Large intestine (tissue), 3 donors: ENCODE results near the gene HCN2. TPM values are rescaled to one million over a fixed set of nuclear protein-coding genes. Genes with fewer than 3 reads are reported as not detected.

Source experiments
- DNase-seq, 2 donors: peaks; one replicate each; pipeline versions ENCODE4 v3.0.0 to v3.0.0-alpha.2; 2013
- H3K27ac ChIP-seq: one replicate; pipeline ENCODE4 v1.5.1; 2013; ENCODE audit warnings: low read length
- H3K27me3 ChIP-seq: 2 replicates; pipeline ENCODE4 v1.6.1; 2013; ENCODE audit warnings: low read length; ENCODE audit not compliant: control insufficient read depth, insufficient read depth
- H3K36me3 ChIP-seq: 2 replicates; pipeline ENCODE4 v1.6.1; 2013; ENCODE audit warnings: low read length; ENCODE audit not compliant: control insufficient read depth, insufficient read depth
- H3K4me1 ChIP-seq: one replicate; pipeline ENCODE4 v1.6.1; 2013; ENCODE audit warnings: low read length; ENCODE audit not compliant: control insufficient read depth, insufficient read depth
- H3K4me3 ChIP-seq: one replicate; pipeline ENCODE4 v1.5.1; 2013; ENCODE audit warnings: low read length
- H3K9me3 ChIP-seq: one replicate; pipeline ENCODE4 v1.6.1; 2013; ENCODE audit warnings: mild to moderate bottlenecking, low read depth, low read length, moderate library complexity; ENCODE audit not compliant: control insufficient read depth
- whole genome bisulfite sequencing: methylation state at CpG from one replicate; pipeline ENCODE4 v1.1.5; 2013; ENCODE audit warnings: low lambda C conversion rate; ENCODE audit not compliant: insufficient coverage; 5-methylcytosine and 5-hydroxymethylcytosine counted together
- polyA plus RNA-seq: library from polyadenylated mRNA; unstranded; fragments of 120-200 nt; gene quantifications from one replicate; pipeline ENCODE4 v1.2.1, GENCODE V29; 2013

Gene HCN2
- polyA plus RNA-seq, 1 donor, result 0.76 TPM

DNA sequence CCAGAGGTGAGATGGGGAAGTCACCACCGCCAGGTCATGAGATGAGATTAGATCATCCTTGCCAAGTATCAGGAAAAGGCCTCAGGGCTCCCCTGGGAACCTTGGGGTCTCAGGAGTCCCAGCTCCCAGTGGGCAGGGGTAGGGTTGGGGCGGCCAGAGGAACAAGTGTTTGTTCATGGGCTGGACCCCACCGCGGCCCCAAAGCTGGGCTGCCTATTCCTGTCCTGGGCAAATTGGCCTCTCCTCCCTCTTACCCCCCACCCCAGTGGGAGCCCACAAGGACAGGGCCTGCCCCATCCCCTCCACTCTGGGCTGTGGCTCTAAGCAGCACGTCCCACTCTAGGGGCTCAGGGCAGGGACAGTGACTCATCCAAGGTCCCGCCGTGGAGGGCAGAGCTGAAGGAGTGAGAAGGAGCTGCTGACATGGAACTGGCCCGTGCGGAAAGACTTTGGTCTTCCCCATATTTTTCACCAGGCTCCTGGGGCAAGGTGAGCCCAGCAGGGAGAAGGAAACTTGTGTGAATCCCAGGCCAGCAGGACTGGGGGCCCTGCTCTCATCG is 4.0 kb upstream of the HCN2 start:
- Histone ChIP-seq H3K36me3 (peaks cover 25% of the 10 kb centered on the region), H3K27ac (no peak overlapping the region), H3K4me1 (peaks cover 4% of the 10 kb centered on the region), H3K27me3 (peaks cover 34% of the 10 kb centered on the region), H3K9me3 (peaks cover 6% of the 10 kb centered on the region), H3K4me3 (no peak overlapping the region)
- WGBS, result no CpG with 5 or more reads among the region's 10 CpGs
- DNase-seq, result no peak

DNA sequence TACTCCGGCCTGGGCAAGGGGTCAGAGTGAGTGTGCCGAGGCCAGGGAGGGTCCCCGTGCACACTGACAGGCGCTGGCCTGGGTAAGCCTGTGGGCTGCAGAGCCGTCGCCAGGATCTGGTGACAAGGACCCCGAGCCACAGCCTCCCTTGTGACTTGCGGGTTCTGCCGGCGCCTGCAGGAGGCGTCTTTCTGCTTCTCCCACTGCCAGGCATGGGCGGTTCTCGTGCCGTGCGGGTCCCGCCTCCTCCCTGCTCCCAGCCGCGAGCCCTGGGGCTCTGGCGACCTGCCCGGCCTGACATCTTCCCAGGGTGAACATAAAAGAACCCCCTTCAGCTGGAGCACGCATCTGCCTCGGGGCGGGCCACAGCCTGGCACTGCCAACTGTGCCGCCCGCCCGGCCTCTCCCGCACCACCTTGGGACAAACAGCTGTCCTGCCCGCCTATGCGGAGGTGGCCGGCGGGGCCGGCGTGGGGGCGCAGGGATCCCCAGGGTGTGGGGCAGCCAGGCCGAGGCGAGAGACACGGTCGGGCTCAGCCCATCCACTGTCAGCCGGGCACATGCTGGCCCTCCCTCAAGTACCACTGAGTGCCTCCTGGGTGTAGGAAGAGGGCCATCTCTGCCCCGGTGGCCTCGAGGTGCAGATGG is 1.5 kb upstream of the HCN2 start:
- Histone ChIP-seq H3K9me3 (peaks cover 18% of the 10 kb centered on the region), H3K36me3 (peaks cover 4% of the 10 kb centered on the region), H3K27ac (no peak overlapping the region), H3K4me3 (no peak overlapping the region), H3K27me3 (peaks cover 59% of the 10 kb centered on the region), H3K4me1 (peaks cover 4% of the 10 kb centered on the region)
- peak; percentile 48 to 53 for DNase-seq
- no CpG with 5 or more reads among the region's 41 CpGs for WGBS

DNA sequence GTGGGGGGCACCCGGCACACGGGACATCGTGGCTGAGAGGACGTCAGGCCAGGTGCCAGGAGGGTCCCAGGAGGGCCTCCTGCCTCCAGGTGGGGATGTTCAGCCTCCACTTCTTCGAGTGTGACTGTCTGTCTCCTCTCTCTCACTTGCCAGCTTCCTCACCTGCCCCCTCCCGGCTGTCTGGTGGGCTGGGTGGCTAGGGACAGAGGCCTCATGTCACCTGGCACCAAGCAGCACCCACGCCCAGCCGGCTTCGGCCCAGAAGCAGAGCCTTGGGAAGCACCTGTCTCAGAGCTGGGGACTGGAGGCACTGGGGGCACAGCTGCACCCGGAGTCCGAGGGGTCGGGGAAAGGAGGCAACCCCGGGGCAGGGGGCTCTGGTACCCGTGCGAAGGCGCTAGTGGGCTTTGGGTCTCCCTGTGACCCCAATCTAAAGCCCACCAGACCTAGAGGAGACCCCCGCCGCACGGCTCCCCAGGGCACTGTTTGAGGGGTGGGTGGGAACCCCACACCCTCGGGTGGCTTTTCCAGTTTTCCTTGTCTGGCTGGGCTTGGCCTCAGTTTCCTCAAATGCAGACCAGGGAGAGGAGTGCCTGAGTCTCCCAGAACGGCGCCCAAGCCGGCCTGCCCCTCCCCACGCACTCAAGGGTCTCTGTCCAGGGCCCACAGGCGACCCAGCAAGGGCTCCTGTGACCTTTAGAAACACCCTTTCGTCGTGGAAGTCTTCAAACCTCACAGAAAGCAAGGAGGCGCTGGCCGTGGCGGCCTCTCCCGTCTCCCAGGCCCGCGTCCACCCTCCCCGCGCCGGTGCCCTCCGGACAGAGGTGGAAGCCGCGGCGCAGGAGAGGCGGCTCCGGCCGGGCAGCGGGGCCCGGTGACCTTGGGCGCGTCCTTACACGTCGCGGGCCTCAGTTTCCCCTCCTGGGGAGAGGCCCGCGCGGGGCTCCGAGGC is 664 bp upstream of the HCN2 start:
- WGBS, result no CpG with 5 or more reads among the region's 54 CpGs
- H3K27ac ChIP-seq, result no peak overlapping the region
- DNase-seq, result no peak
- peaks cover 4% of the 10 kb centered on the region for H3K4me1 ChIP-seq
- H3K4me3 ChIP-seq, result no peak overlapping the region
- H3K9me3 ChIP-seq, result peaks cover 18% of the 10 kb centered on the region
- peaks cover 65% of the 10 kb centered on the region for H3K27me3 ChIP-seq
- H3K36me3 ChIP-seq, result no peaks in the 10 kb centered on the region

DNA sequence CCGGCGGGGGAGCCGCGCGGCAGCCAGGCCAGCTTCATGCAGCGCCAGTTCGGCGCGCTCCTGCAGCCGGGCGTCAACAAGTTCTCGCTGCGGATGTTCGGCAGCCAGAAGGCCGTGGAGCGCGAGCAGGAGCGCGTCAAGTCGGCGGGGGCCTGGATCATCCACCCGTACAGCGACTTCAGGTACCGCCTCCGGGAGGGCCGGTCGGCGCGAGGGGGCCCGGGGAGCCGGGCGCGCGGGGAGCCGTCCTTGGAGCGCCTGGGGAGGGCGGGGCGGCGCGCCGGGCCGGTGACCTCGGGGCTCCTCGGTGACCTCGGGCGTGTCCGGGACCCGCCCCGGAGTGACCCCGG is 690 bp downstream of the HCN2 start:
- Histone ChIP-seq H3K36me3 (no peaks in the 10 kb centered on the region), H3K9me3 (peaks cover 16% of the 10 kb centered on the region), H3K27me3 (peaks cover 73% of the 10 kb centered on the region), H3K4me1 (peaks cover 4% of the 10 kb centered on the region), H3K4me3 (no peak overlapping the region), H3K27ac (no peak overlapping the region)
- peak in 1 of 2 donors; percentile 27 for DNase-seq
- WGBS, result no CpG with 5 or more reads among the region's 50 CpGs

DNA sequence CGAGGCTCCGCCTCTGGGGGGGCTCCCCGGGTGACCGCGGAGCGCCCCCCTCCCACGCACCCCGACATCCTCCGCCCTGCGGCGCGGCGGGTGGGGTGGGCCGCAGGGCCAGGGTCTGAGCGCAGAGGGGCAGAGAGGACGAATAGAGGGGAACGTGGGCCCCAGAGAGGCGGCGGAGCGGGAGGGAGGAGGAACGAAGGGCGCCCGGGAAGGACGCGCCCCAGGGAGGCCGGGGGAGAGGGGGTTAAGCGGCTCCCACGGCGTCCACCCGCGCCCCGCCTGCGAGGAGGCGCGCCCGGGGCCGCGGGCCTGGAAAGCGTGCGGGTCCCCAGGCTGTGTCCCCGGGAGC is 1.0 kb downstream of the HCN2 start:
- Histone ChIP-seq H3K4me1 (peaks cover 4% of the 10 kb centered on the region), H3K27me3 (peaks cover 76% of the 10 kb centered on the region), H3K4me3 (no peak overlapping the region), H3K36me3 (no peaks in the 10 kb centered on the region), H3K27ac (no peak overlapping the region), H3K9me3 (peaks cover 16% of the 10 kb centered on the region)
- no peak for DNase-seq
- no CpG with 5 or more reads among the region's 41 CpGs for WGBS

DNA sequence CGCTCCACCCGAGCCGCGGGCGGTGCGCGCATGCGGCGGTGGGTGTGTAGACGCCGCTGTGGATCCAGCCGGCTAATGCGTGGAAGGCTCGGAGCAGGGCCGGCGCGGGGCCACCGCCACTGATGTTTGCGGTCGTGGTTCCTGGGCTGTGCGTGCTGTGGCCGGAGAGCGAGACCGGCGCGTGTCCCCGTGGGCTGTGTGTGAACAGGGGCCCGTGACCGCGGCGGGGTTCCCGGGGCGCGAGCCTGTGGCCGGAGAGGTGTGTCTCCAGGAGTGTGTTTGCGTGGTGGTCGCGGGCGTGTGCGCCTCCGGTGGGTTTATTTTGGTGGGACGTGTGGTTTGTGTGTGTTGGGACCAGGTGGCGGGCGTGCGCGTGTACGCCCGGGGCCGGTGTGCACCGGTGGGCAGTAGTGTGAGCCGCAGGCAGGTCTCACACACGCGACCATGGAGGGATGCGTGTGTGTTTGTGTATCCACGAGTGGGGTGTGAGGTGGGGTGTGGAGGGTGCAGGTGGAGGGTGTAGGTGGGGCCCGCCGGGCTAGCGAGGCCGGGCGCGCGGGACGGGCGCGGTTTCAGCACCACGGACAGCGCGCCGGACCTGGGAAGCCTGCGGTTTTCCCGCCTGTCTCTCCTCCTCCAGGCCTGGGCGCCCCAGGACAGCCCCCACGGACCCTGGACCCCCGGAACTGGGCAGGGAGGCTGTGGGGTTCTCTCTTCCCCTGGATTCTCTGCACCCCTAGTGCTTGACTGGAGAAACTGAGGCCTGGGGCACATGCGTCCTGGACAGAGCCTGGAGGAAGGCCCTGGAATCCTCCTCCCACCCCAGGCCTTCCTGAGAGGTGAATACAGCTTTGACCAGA is 1.6 kb downstream of the HCN2 start:
- peaks cover 75% of the 10 kb centered on the region for H3K27me3 ChIP-seq
- no peaks in the 10 kb centered on the region for H3K36me3 ChIP-seq
- no CpG with 5 or more reads among the region's 75 CpGs for WGBS
- H3K4me1 ChIP-seq, result peaks cover 4% of the 10 kb centered on the region
- no peak overlapping the region for H3K27ac ChIP-seq
- DNase-seq, result peak in 1 of 2 donors; percentile 30
- H3K4me3 ChIP-seq, result no peak overlapping the region
- peaks cover 16% of the 10 kb centered on the region for H3K9me3 ChIP-seq

DNA sequence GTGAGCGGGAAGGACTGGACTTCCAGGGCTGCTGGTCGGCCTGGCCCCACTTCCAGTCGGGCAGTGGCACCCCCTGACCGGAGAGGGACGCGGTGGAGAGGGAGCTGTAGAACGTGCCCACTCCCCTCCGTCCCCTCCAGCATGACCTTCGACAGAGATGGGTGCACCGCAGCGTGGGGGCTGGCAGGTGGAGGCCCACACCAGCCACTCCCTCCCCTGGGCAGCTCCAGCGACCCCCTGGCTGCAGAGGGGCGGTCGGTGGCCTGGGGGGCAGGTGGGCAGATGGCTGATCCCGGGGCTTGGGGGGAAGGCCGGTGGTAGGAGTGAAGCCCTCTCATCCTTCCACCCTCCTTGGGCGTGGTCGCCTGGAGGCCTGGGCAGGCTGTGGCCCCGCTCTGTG is 2.4 kb downstream of the HCN2 start:
- no peak overlapping the region for H3K27ac ChIP-seq

DNA sequence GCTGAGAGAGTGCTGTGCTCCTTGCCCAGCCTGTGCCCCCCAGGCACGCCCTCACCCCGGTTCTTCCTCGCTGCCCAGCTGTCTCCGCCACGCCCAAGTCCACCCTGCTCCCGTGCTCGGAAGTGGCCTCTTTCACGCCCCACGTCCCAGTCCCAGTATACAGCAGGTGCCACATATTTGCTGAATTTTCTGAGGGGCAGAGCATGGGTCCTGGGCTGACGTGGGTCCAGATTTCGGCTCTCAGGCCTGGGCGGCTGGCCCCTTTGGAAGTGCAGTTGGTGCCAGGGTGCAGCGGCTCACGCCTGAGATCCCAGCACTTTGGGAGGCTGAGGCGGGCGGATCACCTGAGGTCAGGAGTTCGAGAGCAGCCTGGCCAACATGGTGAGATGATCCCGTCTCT is 3.4 kb downstream of the HCN2 start:
- no peak for DNase-seq
- no CpG with 5 or more reads among the region's 18 CpGs for WGBS
- Histone ChIP-seq H3K36me3 (no peaks in the 10 kb centered on the region), H3K4me3 (no peak overlapping the region), H3K4me1 (peaks cover 4% of the 10 kb centered on the region), H3K27me3 (peaks cover 64% of the 10 kb centered on the region), H3K9me3 (peaks cover 20% of the 10 kb centered on the region), H3K27ac (no peak overlapping the region)

More for the DNA sequence above, 2.4 kb downstream of the HCN2 start:
- no peaks in the 10 kb centered on the region for H3K36me3 ChIP-seq
- peaks cover 70% of the 10 kb centered on the region for H3K27me3 ChIP-seq
- no peak overlapping the region for H3K4me3 ChIP-seq
- H3K4me1 ChIP-seq, result peaks cover 4% of the 10 kb centered on the region
- no CpG with 5 or more reads among the region's 19 CpGs for WGBS
- DNase-seq, result no peak
- peaks cover 16% of the 10 kb centered on the region for H3K9me3 ChIP-seq

DNA sequence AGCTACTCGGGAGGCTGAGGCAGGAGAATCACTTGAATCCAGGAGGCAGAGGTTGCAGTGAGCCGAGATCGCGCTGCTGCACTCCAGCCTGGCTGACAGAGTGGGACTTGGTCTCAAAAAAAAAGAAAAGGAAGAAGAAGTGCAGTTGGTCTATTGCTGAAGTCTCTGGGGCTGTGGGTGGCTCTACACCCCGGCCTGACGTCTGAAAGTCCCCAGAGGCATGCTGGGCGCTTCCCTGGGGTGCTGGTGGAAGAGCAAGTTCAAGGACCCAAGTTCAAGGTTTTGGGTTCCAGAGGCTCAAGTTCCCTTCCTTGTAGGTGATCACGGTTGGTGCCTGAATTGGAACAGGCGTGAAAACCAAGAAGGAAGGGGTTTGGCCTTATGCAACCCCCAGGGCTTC is 3.8 kb downstream of the HCN2 start:
- H3K36me3 ChIP-seq, result no peaks in the 10 kb centered on the region
- no peak overlapping the region for H3K4me3 ChIP-seq
- peaks cover 20% of the 10 kb centered on the region for H3K9me3 ChIP-seq
- H3K27ac ChIP-seq, result no peak overlapping the region
- peaks cover 2% of the 10 kb centered on the region for H3K4me1 ChIP-seq
- WGBS, result no CpG with 5 or more reads among the region's 9 CpGs
- no peak for DNase-seq
- H3K27me3 ChIP-seq, result peaks cover 60% of the 10 kb centered on the region
